HG03064 (cell line): ENCODE results near the gene C2CD2.

Experiments used
- ATAC-seq: cut with Tn5 transposase; IDR thresholded peaks from one replicate; pipeline ENCODE4 v1.9.1; 2021; ENCODE audit warnings: low read depth; ENCODE audit not compliant: unreplicated experiment

Gene C2CD2

GRCh38 chr21:41975391-41976272 lies 21.8 kb upstream of the C2CD2 start:
- ATAC-seq: no peak

GRCh38 chr21:41974752-41975053 lies 20.9 kb upstream of the C2CD2 start:
- no peak for ATAC-seq

GRCh38 chr21:41973861-41974751 lies 20.3 kb upstream of the C2CD2 start:
- no peak for ATAC-seq

- no peak for ATAC-seq
Observed at GRCh38 chr21:41973427-41973831, 19.6 kb upstream of the C2CD2 start.

GRCh38 chr21:41972511-41973205 lies 18.8 kb upstream of the C2CD2 start:
- ATAC-seq: no peak

- ATAC-seq: no peak
Observed at GRCh38 chr21:41971891-41972290, 18.1 kb upstream of the C2CD2 start.

GRCh38 chr21:41970751-41971653 lies 17.2 kb upstream of the C2CD2 start:
- ATAC-seq: no peak

- no peak for ATAC-seq
Observed at GRCh38 chr21:41970106-41970391, 16.2 kb upstream of the C2CD2 start.

GRCh38 chr21:41967708-41968107 lies 13.9 kb upstream of the C2CD2 start:
- ATAC-seq: no peak

GRCh38 chr21:41966872-41967621 lies 13.2 kb upstream of the C2CD2 start:
- no peak for ATAC-seq

- ATAC-seq: no peak
Observed at GRCh38 chr21:41966041-41966833, 12.4 kb upstream of the C2CD2 start.

- no peak for ATAC-seq
Observed at GRCh38 chr21:41965461-41966013, 11.7 kb upstream of the C2CD2 start.

- no peak for ATAC-seq
Observed at GRCh38 chr21:41965045-41965444, 11.2 kb upstream of the C2CD2 start.

GRCh38 chr21:41964171-41964570 lies 10.4 kb upstream of the C2CD2 start:
- no peak for ATAC-seq

GRCh38 chr21:41962425-41962966 lies 8.7 kb upstream of the C2CD2 start:
- ATAC-seq: no peak

- ATAC-seq: no peak
Observed at GRCh38 chr21:41961753-41962152, 7.9 kb upstream of the C2CD2 start.

GRCh38 chr21:41961282-41961701 lies 7.5 kb upstream of the C2CD2 start:
- ATAC-seq: no peak

- ATAC-seq: no peak
Observed at GRCh38 chr21:41960386-41960785, 6.6 kb upstream of the C2CD2 start.
